Measurements from ENCODE around the gene SLC46A3.
A peak's percentile ranks its signal among the peaks of the same experiment; 100 is the strongest.

The SLC46A3 gene

DNA sequence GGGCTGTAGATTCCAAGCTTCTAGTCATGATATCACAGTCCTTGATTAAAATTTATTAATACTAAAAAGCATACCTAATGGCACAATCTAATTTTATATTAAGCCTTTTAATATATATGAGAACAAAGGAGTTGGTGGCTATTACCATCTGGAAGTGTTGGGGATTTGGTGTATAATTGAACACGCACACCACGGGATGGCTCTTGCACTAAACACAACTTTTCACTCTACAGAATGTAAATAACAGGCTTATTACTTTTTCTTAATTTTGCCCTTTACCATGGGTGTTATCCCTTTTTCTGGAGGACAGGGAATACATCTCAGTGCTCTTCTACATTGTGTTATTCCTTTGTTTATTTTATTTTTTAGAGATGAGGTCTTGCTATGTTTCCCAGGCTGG, 38.2 kb downstream of the SLC46A3 start:
- DNase-seq, result no peak

DNA sequence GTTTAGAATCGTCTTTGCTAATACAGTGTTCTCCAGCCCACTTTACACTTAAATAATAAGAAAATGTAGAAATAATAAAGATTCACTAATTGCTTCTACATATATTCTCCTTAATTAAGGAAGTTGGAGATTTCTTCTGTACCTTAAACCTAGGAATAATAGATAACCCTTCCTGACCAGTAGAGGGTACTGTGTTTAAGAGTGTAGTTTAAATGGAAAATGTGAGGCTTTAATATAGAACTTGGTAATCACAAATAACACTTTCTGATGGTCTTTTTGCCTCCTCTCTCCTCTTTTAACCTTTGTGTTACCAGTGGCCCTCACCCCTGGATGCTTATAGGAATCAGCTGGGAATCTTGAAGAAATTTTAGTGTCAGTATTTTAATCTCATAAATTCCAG, 39.1 kb downstream of the SLC46A3 start:
- peak in 1 of 2 donors; percentile 8 for DNase-seq

DNA sequence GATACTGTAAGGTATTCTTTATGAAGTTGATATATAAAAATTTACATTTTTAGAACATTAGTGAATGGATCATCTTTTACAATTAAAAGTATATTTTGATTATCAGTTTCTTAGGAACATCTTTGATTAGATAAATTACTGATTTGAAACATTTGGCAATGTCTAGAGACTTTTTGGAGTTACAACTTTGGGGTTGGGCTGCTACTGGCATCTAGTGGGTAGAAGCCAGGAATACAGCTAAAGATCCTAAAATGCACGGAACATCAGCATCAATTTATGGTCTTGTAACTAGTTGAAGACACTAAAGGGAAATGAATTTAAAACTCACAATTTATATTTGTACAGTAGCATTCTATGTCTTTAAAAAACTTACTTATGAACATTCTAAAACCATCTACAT, 40.0 kb downstream of the SLC46A3 start:
- no peak for DNase-seq

DNA sequence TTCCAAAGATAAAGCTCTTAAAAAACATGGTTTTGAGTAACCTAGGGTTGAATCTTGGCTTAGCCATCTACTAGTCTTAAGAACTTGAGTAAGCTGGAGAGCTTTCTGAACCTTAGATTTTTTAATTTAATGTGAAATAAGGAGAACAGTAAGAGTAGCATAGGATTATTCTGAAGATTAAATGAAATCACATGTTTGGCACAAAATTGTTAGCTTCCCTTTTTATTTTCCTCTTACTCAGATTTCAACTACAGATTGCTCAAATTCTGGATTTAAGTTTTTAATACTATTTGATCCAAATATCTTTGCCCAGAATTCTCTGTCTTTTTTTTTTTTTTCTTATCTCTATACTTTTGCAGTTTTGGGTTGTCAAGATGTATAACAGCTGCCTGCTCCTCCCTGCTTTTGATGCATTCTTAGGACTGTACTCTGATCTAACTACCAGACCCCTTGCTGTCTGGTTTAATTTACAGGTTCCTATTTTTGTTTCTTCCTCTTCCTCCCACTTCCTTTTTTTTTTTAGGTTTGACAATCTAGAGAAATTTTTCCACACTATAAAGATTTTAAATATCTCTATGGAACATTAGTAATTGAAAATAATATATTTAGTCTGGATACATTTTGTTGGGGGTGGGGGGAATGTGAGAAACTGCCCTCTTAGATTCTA, 47.5 kb downstream of the SLC46A3 start:
- DNase-seq, result no peak

DNA sequence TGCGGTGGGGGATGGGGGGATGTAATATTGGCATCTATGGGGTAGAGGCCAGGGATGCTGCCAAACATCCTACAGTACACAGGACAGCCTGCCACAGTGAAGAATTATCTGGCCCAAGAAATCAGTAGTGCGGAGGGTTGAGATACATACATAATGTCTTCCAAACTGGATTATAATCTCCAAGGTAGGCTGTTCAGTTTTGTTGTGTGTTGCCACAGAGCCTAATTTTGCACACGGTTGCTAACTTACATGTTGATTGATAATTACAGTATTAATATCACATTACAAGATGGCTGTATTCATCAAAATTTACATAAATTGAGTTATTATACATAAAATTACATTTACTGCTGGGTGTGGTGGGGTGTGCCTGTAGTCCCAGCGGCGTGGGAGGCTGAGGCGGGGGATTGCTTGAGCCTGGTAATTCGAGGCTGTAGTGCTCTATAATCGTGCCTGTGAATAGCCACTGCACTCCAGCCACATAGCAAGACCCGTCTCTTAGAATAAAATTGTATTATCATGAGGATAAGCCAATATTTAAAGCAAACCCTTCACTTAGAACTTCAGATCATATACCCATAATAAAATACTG, 51.8 kb downstream of the SLC46A3 start:
- DNase-seq, result no peak

DNA sequence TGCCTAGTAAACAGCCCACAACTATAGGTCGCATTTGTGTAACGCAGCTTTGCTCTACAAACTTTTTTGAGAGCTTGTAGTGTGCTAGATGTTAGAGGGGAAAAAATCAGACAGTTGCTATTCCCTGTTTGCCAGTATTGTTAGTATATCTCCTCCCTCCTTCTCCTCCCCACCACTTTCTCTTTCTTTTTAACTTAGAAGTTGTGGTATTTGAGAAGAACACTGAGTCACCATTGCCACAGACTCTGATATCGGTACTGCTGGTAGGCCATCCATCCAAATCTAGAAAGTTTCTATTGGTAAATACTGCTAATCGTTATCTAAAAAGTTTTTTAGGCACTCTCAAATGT, 59.2 kb downstream of the SLC46A3 start:
- DNase-seq, result no peak

DNA sequence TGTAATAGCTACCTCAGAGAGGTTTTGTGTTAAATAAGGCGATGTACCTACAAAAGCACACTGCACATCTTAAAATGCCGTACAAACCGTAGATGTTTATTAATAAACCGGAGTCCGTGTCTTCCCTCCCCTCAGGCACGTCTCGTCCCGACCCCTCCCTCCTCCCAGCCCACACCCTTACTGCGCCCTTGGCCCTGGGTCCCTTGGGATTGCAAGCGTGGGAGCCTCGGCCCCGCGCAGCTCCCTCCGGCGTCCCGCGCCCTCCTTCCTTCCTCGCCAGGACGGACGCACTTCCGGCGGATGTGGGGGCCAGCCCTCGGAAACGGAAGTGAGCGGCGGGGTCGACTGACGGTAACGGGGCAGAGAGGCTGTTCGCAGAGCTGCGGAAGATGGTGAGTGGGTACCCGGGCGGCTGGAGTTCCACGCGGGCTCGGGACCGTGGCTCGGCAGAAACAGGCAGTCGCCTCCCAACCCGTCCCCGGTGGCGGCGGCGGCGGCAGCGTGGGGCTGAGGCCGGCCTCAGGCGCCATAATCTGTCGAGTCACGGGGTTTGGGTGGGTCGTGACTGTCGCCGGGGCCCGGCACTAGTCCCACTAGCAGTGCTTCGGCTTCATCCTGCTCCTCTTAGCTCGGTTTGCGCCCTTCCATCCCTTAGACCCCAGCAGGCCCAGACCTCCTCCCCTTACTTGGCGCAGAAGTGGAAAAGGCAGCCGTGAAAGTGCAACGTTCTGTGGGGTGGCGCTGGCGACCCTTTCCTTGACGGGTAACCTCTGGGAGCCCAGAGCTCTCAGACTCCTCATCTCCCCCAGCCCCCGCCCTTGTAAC, 59.8 kb downstream of the SLC46A3 start, which contains the start of gene POMP:
TSS of gene POMP (plus strand) at position 335 of the 825 bp plus-strand sequence. CDS start at position 390, 55 bp downstream.
- peak; percentile 84 to 91 for DNase-seq

DNA sequence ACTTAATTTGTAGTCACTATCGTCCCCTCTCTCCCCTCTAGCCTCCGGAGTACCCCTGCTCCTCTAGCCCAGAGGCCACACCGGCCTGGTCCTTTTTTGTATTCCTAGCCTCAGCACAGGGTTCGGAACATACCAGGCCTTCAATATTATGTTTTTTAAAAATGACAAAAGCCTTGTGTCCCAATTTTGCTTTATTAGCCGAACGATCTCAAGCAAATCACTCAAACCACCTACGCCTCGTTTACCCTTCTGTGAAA, 60.3 kb downstream of the SLC46A3 start:
- DNase-seq, result no peak

DNA sequence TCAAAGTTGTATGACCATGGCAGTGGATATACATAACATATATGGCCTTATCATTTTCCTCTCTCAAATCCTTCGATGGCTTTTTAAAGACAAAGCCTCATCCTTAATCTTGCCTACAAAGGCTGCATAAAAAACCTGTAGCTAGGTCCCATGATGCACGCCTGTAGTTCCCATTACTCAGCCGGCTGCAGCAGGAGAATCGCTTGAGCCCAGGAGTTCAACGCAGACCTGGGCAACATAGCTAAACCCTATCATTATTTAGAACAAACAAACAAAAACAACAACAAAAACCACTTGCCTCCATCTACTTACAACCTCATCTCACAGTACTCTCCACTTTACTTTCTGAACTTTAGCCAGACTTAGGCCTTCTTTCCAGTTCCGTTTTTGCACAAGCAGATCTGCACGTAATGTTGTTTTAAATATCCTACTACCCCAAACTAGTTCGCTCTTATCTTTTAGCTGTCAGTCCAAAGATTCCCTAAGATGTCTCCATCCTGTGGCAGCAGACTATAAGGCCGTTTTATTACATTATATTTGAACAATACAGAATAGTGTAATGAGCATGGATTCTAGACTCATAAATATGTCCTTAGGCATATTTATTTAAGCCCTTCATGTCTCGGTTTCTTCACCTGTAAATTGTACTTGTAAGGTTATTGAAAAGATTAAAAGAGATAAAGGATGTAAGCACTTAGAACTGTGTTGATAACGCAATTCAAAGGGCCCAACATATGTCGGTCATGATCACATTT, 60.8 kb downstream of the SLC46A3 start:
- DNase-seq, result no peak

DNA sequence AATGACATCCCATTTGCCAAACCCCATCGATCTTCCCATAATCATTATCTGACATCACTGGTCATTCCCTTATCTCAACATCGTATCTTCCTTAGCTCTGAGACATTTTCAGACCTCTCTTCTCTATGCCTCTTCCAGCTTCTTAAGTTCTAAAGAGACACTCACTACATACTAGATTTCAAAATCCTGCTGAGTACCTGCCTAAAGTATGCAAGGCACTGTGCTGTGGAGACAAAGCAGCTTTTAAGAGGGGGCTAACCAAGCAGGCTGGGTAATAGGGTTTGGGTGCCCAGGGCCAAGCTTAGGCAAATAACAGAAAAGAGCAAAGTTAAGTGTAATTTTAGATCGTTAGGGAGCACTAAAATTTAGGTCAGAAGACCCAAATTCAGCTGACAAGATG, 63.2 kb downstream of the SLC46A3 start:
- DNase-seq, result no peak

DNA sequence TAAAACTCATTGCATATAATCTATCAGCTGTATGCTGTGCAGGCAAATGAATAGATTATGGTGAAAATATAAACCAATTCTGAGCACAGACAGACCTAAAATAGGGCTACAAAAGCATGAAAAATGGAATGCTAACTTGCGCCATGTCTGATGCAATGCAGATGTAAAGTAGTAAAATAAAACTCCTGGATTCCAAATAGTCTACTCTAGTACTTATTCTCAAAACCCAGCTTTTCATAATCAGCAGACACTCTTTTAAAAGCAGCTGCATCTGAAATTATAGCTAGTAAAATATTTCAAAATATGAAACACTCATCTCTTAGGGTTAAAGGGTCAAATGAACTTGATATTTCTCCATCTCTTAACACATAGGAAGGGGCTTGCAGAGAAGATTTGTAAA, 64.5 kb downstream of the SLC46A3 start:
- no peak for DNase-seq

DNA sequence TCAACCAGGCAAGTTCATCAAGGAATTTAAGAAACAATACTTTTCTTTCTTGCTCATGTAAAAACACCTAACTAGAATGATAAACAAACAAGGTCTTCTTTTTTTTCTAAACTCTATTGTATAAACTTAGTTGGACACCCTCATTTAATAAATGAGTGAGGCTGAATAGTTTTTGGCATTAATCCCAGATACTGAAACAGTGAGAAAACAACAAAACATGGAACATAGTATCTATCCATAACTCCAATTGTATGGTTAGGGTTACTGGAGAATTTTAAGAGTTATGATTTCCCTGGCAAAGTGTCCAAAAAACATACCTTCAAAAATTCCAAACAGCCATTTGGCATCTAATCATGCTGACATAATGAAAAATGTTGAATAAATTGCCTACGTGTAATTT, 65.7 kb downstream of the SLC46A3 start:
- no peak for DNase-seq

DNA sequence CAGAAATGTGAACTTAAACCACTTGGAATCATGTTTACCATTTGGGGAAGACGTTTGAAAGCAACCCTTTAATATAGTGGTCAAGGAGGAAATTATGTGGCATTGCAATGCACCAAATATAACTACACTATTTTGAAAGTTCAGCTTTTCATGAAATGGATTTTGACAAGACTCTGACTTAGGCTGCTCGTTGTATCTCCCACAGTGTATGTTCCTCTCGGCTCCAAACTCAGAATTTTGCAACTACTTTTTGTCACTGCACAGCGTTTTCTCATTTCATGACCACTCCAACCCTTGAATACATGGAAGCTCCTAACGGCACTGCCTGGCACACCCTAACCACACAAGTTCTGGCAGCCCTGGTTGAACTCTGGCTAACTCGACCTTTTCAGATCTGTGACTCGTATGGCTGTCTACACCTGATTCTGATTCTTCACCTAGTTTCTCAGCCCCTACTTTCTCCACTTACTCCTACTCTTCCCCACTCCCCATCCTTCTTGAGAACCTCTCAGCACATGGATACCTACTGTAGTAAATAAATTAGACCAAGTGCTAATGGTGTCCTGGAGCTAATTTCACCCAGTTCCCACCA, 66.9 kb downstream of the SLC46A3 start:
- DNase-seq, result no peak

DNA sequence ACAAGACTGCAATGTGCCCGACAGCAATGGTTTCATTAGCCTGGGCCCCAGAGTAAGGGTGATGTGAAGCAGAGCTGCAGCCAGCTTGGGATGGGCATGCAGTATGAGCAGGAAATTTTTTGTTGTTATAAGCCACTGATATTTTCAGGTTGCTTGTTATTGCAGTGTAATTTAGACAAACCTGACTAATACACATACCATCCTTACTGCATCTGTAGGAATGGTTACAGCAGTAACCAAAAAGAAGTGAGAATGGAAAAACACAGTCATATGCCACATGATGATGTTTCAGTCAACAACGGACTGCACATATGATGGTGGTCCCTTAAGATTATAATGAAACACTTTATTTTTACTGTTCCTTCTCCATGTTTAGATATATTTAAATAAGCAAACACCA, 68.5 kb downstream of the SLC46A3 start:
- DNase-seq, result no peak
